HG03095 (cell line): ENCODE results near the gene CACNB2.
"Not testable (repeated sequence)": the region's sequence is repeated elsewhere in the genome, so short reads cannot be mapped to it uniquely, and the experiment has no call there.

Source experiments
- ATAC-seq: cut with Tn5 transposase; IDR thresholded peaks from one replicate; pipeline ENCODE4 v1.9.1; 2021; ENCODE audit warnings: moderate library complexity; ENCODE audit not compliant: unreplicated experiment

The CACNB2 gene

DNA sequence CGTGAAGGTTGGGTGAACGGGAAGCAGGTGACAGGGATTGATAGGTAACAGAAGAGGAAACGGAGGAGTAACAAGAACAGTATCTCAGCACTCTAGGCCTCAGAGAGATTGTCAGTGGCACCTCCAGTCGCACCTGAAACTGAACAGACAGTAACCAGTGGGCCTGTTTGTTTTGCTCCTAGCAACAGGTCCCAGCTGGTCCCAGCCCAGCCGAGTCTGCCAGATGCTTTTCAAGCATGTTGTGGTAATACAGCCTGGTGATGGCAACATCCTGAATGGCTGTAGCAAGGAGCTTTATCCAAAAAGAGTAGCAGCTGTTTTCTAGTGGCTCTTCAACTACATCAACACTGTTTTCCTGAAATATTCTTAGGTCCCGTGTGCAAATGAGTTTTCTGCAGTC is 4.7 kb downstream of the CACNB2 start:
- ATAC-seq, result no peak

GRCh38 chr10:18145652-18146051 is 5.4 kb downstream of the CACNB2 start:
- ATAC-seq, result no peak

DNA sequence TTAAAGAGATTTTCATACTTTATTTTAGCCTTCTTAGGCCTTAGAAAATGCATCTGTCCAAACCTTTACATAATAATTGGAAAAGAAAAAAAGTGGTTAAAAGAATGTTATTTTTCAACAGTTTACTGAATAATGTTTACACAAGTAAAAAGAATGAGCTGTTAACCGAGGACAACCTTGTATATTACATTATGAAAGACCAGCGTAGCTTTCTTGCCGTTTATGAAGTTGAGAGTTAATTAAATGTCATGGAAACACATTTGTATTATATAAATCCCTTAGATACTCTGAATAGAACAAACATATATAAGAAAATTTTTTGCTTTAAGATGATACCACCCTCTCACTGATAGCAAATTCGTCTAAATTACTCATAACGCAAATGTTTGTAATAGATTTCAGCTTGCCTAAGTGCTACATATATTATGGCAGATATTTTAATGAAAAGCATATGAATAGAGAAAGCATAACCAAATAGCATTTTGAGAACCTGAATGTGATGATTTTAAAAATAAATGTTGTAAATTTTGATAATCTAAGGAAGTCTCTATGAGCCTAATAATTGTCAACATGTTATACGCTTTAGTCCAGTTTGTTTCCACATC is 9.1 kb downstream of the CACNB2 start:
- no peak for ATAC-seq

DNA sequence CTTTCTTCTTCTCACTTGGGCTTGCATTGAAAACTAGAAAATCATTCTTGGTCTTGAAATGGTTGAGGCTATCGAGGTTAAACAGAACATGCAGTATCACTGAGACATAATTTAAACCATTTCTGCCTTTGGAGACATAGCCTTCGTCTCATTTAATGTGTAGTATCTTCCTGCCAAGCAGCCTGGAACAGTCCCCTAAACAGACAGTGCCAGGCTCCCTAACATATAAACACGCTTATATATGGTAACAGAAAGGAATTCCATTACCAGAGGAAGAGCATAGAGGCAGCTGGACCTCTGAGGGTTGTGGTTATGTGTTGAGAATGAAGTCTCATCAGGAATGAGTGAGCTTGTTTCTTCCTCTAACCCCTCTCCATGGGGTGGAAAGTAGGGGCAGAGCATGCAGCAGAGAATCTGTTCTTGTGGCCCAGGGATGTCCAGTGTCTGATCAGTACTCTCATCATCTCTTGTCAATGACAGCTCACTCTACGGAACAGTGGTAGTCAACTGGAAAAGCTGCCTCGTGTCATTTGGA is 11.2 kb downstream of the CACNB2 start:
- no peak for ATAC-seq

- ATAC-seq, result not testable (repeated sequence)
Observed at GRCh38 chr10:18153381-18153780, 13.2 kb downstream of the CACNB2 start.

DNA sequence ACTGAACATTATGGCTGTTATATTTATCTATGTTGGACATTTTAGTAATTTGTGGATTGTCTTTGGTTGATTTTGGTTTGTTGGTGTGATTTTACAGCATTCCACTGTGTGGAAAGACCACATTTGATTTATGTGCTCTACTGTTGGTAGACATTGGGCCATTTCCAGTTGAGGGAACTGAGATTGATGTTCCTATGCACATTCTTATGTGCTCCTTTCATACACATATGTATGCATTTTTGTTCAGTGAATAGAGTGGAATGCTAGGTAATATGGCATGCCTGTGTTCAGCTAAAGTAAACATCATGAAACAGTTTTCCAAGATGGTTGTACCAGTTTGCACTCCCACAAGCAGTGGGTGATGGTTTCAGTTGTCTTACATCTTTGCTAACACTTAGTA is 15.1 kb downstream of the CACNB2 start:
- no peak for ATAC-seq

DNA sequence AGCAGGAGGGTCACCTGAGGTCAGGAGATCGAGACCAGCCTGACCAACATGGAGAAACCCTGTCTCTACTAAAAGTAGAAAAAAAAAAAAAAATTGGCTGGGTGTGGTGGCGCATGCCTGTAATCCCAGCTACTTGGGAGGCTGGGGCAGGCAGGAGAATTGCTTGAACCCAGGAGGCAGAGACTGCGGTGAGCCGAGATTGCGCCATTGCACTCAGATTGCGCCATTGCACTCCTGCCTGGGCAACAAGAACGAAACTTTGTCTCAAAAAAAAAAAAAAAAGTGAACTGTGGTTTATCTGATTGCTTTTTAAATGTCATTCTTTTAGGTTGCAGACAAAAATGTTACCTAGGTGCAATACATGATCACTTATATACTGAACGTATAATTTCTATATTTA is 16.6 kb downstream of the CACNB2 start:
- not testable (repeated sequence) for ATAC-seq

DNA sequence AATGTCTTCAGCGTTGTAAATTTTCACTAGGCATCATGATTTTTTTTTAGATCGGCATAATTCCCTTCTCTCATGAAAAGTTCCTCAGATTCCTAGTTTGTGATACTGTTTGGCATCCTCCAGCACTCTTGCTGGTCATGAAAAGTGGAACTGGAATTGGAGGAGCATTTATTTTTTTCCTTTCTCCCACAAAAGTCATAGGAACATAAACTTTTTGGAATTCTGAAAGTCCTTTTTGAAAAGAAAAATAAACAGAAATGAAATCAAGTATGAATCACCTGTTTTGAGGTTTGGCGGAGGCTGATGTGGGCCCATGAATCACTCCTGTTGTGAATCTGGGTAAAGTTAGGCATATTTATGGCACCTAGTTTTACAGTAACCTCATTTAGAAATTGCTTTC is 17.7 kb downstream of the CACNB2 start:
- ATAC-seq, result no peak

DNA sequence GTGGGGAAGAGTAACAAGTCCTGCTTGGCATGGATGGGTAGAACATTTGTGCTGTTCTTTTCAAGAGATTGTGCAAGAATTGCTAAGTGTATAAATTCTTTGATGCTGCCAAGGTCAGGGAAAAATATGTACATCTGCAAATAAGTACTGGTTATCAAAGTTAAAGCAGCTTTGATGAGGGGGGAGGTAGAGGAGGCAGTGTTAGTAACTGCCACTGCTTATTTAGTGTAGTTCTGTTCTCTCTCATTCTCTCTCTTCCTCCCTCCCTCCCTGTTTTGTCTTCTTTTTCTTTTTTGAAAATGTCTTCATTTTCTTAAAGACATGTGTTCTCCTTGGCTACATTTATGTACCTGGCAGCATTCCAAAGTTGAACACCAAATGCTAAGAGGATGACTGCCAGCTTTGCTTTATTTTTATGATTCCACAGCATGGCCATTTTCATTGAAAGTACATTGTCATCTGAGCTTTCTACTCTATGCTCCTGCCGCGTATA is 18.6 kb downstream of the CACNB2 start:
- ATAC-seq, result no peak

- ATAC-seq, result no peak
Observed at GRCh38 chr10:18159557-18159956, 19.3 kb downstream of the CACNB2 start.

DNA sequence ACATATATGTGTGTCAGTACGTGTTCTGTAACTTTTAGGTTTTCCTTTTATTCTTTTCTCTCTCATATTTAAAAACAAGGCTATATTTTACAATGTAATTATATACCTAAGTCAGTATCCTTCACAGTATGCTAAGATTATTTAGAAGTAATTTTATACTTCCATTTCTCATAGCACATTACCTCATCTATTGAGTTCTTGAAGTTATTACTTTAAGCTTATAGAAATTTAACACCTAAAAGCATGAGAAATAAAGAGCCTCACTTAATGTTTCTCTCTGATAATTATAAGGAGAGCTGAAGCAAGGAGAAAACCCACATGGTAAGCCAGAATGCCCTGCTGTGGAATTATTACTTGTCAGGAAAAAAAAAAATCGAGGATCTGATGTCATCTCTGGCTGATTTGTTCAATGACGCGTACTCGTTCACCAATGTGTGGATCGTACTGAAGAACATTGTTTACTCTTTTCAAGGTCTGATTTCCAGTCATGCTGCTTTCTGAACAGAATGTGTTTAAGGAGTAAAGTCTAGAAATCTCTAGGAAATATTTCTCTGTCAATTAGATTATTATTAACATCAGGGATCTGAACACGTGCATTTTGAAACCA is 21.9 kb downstream of the CACNB2 start:
- no peak for ATAC-seq

DNA sequence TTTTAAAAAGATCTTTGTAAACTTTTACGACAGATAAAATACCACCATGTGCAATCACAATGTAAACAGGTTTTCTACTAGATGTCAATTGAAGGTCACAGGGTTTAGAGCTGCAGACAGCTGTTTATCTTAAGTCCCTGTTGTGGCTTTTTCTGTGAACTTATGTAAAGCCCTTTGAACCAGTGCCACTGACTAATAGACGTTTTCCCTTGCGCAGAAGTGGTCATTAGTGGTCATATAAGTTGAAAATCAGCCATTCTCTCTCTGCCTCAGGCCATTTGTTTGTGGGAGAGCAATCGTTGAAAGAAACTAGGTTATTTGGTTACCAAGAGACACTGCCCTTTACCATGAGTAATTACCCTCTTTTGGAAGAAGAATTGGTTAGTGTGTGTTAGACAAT is 23.9 kb downstream of the CACNB2 start:
- ATAC-seq, result no peak

GRCh38 chr10:18164748-18165361 is 24.6 kb downstream of the CACNB2 start:
- no peak for ATAC-seq

- ATAC-seq, result no peak
Observed at GRCh38 chr10:18178854-18179483, 38.7 kb downstream of the CACNB2 start.

GRCh38 chr10:18179891-18180290 is 39.7 kb downstream of the CACNB2 start:
- no peak for ATAC-seq

DNA sequence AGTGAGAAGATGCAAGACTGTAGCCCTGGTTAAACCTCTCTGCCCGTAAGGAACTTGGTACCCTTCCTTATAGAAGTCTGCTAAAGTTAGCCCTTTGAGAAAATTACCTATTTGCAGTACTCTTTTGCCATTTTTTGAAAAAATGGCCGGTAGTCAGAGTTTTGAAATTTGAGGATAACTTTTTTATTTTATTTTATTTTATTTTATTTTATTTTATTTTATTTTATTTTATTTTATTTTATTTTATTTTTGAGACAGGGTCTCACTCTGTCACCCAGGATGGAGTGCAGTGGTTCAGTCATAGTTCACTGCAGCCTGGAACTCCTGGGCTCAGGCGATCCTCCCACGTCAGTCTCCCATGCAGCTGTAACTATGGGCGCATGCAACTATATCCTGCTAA is 41.2 kb downstream of the CACNB2 start:
- not testable (repeated sequence) for ATAC-seq

DNA sequence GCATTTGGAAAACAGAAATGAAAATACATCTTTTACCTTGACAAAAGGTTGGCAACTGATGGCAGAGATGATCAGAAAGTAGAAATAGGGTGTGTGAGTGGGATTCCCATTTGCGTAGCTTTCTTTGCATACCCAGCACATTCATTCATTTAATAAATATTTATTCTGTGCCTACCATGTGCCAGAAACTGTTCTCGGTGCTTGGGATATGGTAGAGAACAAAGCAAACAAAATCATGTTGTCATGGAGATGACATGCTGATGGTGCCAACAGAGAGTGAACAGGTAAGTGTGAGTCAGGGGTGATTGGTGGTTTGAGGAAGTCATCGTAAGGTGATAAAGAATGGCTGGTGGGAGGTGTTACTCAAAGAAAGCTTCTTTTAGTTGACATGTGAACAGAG is 45.4 kb downstream of the CACNB2 start:
- ATAC-seq, result no peak

DNA sequence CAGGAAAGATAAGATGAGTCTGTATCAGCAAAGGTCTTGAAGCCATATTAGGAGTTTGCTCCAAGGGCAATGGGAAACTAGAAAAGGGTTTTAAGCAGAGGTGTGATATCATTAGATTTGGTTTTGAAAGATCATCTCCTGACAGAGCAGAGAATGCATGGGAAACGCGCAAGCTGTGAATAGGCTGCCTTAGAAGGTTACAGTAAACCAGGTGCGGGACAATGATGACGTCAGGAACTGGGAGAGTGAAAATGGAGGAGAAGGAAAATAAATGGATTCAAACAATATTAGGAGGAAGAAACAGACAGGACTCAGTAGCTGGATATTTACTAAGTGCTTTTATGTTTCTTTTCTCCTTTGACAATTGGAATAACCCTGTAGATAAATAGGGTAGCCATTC is 50.6 kb downstream of the CACNB2 start:
- ATAC-seq, result no peak

DNA sequence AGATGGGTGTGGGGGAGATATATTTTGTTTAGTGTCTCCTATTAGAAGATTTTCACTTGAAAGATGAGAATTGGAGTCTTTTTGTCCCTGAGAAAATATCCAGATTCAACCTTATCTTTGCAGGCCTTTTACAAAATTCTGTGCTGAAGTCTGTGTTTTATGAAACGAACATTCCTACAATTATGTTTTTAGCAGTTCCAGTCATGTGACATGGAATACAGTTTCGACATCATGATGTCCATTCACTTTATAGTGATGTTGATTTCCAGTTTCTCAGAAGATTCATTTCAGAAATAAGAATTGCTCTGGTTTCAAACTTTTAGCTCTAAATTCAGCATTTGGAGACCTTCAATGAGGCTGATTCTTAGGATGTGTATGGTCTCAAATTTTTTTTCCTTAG is 54.4 kb downstream of the CACNB2 start:
- no peak for ATAC-seq

DNA sequence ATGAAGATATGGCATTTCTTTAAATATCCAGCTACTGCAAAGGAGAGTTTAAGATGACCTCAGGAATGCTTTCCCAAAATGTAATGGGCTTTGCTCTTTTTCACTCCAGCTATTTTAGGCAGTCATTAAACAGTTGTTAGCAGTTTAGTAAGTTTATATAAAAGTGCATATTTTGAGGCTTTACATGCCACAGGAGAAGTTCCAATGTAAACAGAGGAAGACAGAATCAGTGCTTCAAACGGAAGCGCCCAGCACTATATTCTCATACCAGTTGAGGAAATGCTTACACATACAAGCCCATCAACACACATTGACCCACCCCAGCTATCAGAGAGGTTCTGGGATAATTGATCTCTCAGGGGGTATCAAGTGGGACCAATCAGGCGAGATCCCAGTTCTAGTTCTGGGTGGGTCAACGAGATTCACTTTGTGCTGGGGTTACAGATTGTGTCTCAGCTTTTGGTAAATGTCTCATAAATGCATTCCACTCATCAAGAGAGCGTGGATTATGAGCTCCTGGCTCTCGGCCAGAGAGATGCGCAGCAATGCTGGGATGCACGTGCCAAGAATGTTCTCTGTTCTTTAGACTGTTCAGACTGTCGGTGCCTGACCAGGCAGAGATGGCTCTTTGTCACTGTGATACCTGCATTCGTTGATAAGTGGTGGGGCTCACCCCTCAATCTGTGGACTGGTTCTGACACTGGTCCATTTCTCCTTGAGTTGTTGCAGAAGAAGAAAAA is 55.0 kb downstream of the CACNB2 start:
- ATAC-seq, result no peak
